Trophoblast cell (in vitro differentiated cells and primary cell): ENCODE data around the gene CACNA2D1.

Experiments used
- DNase-seq, 2 donors: peaks; one replicate each; pipeline ENCODE4 v3.0.0-alpha.2; 2016
- H2AFZ ChIP-seq: 2 replicates; pipeline ENCODE4 v1.6.1; 2013; ENCODE audit warnings: low read length, moderate library complexity, mild to moderate bottlenecking; ENCODE audit not compliant: insufficient read depth, poor library complexity
- H2AK5ac ChIP-seq: 2 replicates; pipeline ENCODE4 v1.6.1; 2013; ENCODE audit warnings: mild to moderate bottlenecking, low read length
- H2BK120ac ChIP-seq: 2 replicates; pipeline ENCODE4 v1.6.1; 2013; ENCODE audit warnings: low read length, mild to moderate bottlenecking, moderate library complexity; ENCODE audit not compliant: insufficient read depth, poor library complexity
- H2BK12ac ChIP-seq: 2 replicates; pipeline ENCODE4 v1.6.1; 2013; ENCODE audit warnings: mild to moderate bottlenecking, low read length, moderate library complexity
- H2BK5ac ChIP-seq: 2 replicates; pipeline ENCODE4 v1.6.1; 2013; ENCODE audit warnings: low read length, low read depth, moderate library complexity, mild to moderate bottlenecking; ENCODE audit not compliant: poor library complexity
- H3K14ac ChIP-seq: 2 replicates; pipeline ENCODE4 v1.6.1; 2013; ENCODE audit warnings: mild to moderate bottlenecking, low read length
- H3K18ac ChIP-seq: 2 replicates; pipeline ENCODE4 v1.6.1; 2013; ENCODE audit warnings: mild to moderate bottlenecking, low read length
- H3K23ac ChIP-seq: 2 replicates; pipeline ENCODE4 v1.6.1; 2013; ENCODE audit warnings: low read length
- H3K27ac ChIP-seq: 2 replicates; pipeline ENCODE4 v1.5.1; 2013; ENCODE audit warnings: low read depth, mild to moderate bottlenecking, inconsistent platforms, low read length, moderate library complexity
- H3K27me3 ChIP-seq: 2 replicates; pipeline ENCODE4 v1.6.1; 2013; ENCODE audit warnings: inconsistent platforms, mild to moderate bottlenecking, low read length, moderate library complexity; ENCODE audit not compliant: insufficient read depth
- H3K36me3 ChIP-seq, 2 experiments: 1 replicate in 1 of 2; 2 replicates in 1 of 2; pipeline ENCODE4 v1.6.1; 2013; ENCODE audit warnings: low read length in 2 of 2, mild to moderate bottlenecking in 2 of 2, moderate library complexity in 1 of 2; ENCODE audit not compliant: insufficient read depth in 2 of 2, control insufficient read depth in 1 of 2
- H3K4ac ChIP-seq: 2 replicates; pipeline ENCODE4 v1.6.1; 2013; ENCODE audit warnings: low read depth, mild to moderate bottlenecking, low read length, moderate library complexity
- H3K4me1 ChIP-seq, 2 experiments: 1 replicate in 1 of 2; 2 replicates in 1 of 2; pipeline ENCODE4 v1.6.1; 2013; ENCODE audit warnings: low read length in 2 of 2, mild to moderate bottlenecking in 2 of 2, moderate library complexity in 1 of 2; ENCODE audit not compliant: insufficient read depth in 2 of 2, control insufficient read depth in 1 of 2
- H3K4me2 ChIP-seq: 2 replicates; pipeline ENCODE4 v1.6.1; 2013; ENCODE audit warnings: inconsistent platforms, mild to moderate bottlenecking, low read length, moderate library complexity
- H3K4me3 ChIP-seq: 2 replicates; pipeline ENCODE4 v1.5.1; 2013; ENCODE audit warnings: mild to moderate bottlenecking, low read depth, low read length, inconsistent platforms
- H3K79me1 ChIP-seq: one replicate; pipeline ENCODE4 v1.6.1; 2013; ENCODE audit warnings: low read length
- H3K79me2 ChIP-seq: 2 replicates; pipeline ENCODE4 v1.6.1; 2013; ENCODE audit warnings: low read length, mild to moderate bottlenecking; ENCODE audit not compliant: control insufficient read depth, insufficient read depth, poor library complexity
- H3K9ac ChIP-seq: 2 replicates; pipeline ENCODE4 v1.6.1; 2013; ENCODE audit warnings: mild to moderate bottlenecking, low read length
- H3K9me3 ChIP-seq: 2 replicates; pipeline ENCODE4 v1.6.1; 2013; ENCODE audit warnings: low read depth, mild to moderate bottlenecking, control low read depth, inconsistent platforms, low read length; ENCODE audit not compliant: insufficient read depth
- H4K12ac ChIP-seq: 2 replicates; pipeline ENCODE4 v1.6.1; 2013; ENCODE audit warnings: low read depth, mild to moderate bottlenecking, low read length, moderate library complexity
- H4K8ac ChIP-seq: 2 replicates; pipeline ENCODE4 v1.6.1; 2013; ENCODE audit warnings: low read depth, mild to moderate bottlenecking, low read length, moderate library complexity
- H4K91ac ChIP-seq: one replicate; pipeline ENCODE4 v1.6.1; 2013; ENCODE audit warnings: low read depth, mild to moderate bottlenecking, low read length, moderate library complexity
- WGBS: extraction: QIAGEN DNeasy Blood & Tissue Kit; methylation state at CpG from one replicate; pipeline ENCODE4 v1.1.7; 2013; ENCODE audit warnings: missing lambda C conversion rate; ENCODE audit not compliant: insufficient read length, insufficient coverage; ENCODE audit errors: extremely low coverage; 5-methylcytosine and 5-hydroxymethylcytosine counted together

CACNA2D1 gene

GRCh38 chr7:82410461-82410860, 33.1 kb downstream of the CACNA2D1 start:
- Histone ChIP-seq H3K4me2 (no peak overlapping the region), H3K4me3 (no peak overlapping the region), H2AFZ (no peak overlapping the region), H2BK12ac (no peak overlapping the region), H3K27me3 (no peaks in the 10 kb centered on the region), H3K27ac (no peak overlapping the region), H3K9ac (no peak overlapping the region), H2BK5ac (no peak overlapping the region), H3K79me2 (no peaks in the 10 kb centered on the region), H3K79me1 (no peaks in the 10 kb centered on the region), H2AK5ac (no peak overlapping the region), H3K18ac (no peak overlapping the region), H4K8ac (no peak overlapping the region), H3K4ac (no peak overlapping the region), H3K9me3 (no peaks in the 10 kb centered on the region), H4K91ac (no peak overlapping the region), H4K12ac (no peak overlapping the region), H3K14ac (no peak overlapping the region), H3K36me3 (no peaks in the 10 kb centered on the region), H3K23ac (no peak overlapping the region), H2BK120ac (no peak overlapping the region), H3K4me1 (no peaks in the 10 kb centered on the region)
- WGBS = no CpG with 5 or more reads among the region's 10 CpGs
- DNase-seq = no peak

DNA sequence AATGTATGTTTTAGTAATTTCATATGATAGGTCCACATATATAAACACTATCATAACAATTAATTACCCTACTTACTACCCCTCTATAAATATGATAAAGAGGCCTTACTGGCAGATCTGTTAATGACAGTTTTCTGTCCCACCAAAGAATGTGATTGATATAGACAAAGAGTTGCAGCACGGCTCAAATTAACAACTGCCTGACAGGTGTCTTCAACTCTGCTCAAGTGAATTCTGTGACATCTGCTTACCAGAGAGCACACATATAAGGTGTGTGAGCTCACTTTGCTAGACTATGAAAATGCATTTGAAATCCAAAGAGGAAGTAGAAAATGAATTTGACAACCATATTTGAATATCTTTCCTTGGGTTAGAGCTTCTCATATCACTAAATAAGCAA, 36.6 kb downstream of the CACNA2D1 start:
- no peak overlapping the region for H2BK5ac ChIP-seq
- no peak overlapping the region for H2AFZ ChIP-seq
- H3K27me3 ChIP-seq = no peaks in the 10 kb centered on the region
- no peak overlapping the region for H3K14ac ChIP-seq
- no CpG with 5 or more reads among the region's 1 CpG for WGBS
- no peaks in the 10 kb centered on the region for H3K4me1 ChIP-seq
- no peak overlapping the region for H2BK12ac ChIP-seq
- H3K79me2 ChIP-seq = no peaks in the 10 kb centered on the region
- H4K12ac ChIP-seq = no peak overlapping the region
- H3K4ac ChIP-seq = no peak overlapping the region
- no peak overlapping the region for H3K27ac ChIP-seq
- H3K9ac ChIP-seq = no peak overlapping the region
- no peak overlapping the region for H3K4me3 ChIP-seq
- no peak overlapping the region for H4K8ac ChIP-seq
- no peak overlapping the region for H2BK120ac ChIP-seq
- H3K18ac ChIP-seq = no peak overlapping the region
- no peak overlapping the region for H4K91ac ChIP-seq
- H3K9me3 ChIP-seq = no peaks in the 10 kb centered on the region
- no peak overlapping the region for H2AK5ac ChIP-seq
- no peaks in the 10 kb centered on the region for H3K36me3 ChIP-seq
- no peak overlapping the region for H3K4me2 ChIP-seq
- no peak overlapping the region for H3K23ac ChIP-seq
- no peaks in the 10 kb centered on the region for H3K79me1 ChIP-seq
- DNase-seq = no peak

GRCh38 chr7:82405301-82405700, 38.3 kb downstream of the CACNA2D1 start:
- H2BK120ac ChIP-seq = no peak overlapping the region
- no peak overlapping the region for H4K12ac ChIP-seq
- no peak overlapping the region for H3K27ac ChIP-seq
- no peak overlapping the region for H2BK5ac ChIP-seq
- no peak overlapping the region for H2AK5ac ChIP-seq
- WGBS = no CpG with 5 or more reads among the region's 1 CpG
- H3K9me3 ChIP-seq = no peaks in the 10 kb centered on the region
- H3K9ac ChIP-seq = no peak overlapping the region
- H3K14ac ChIP-seq = no peak overlapping the region
- no peak overlapping the region for H2AFZ ChIP-seq
- H2BK12ac ChIP-seq = no peak overlapping the region
- H3K79me1 ChIP-seq = no peaks in the 10 kb centered on the region
- H3K4me3 ChIP-seq = no peak overlapping the region
- H3K4me1 ChIP-seq = no peaks in the 10 kb centered on the region
- no peaks in the 10 kb centered on the region for H3K36me3 ChIP-seq
- H3K18ac ChIP-seq = no peak overlapping the region
- no peak overlapping the region for H4K91ac ChIP-seq
- no peak for DNase-seq
- no peak overlapping the region for H4K8ac ChIP-seq
- H3K79me2 ChIP-seq = no peaks in the 10 kb centered on the region
- no peak overlapping the region for H3K4ac ChIP-seq
- H3K27me3 ChIP-seq = no peaks in the 10 kb centered on the region
- no peak overlapping the region for H3K4me2 ChIP-seq
- H3K23ac ChIP-seq = no peak overlapping the region

DNA sequence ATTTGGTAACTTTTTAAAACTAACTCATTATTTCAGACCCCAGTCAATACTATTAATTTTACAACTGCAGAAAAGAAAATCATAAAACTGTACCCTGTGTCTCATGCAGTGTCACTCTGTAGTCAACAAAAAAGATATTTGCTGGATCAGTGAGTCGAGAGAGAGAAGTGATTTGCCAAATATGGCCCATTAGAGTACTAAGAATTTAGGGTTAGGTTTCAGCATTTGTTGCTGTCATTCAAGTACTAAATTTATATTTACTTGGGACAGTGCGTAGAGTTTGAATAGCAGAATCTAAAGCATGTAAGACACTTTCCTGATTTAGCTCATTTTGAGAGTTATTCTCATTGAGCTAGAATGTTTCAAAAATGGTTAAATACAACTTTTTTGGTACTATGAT, 38.9 kb downstream of the CACNA2D1 start:
- no peak overlapping the region for H2AFZ ChIP-seq
- H4K12ac ChIP-seq = no peak overlapping the region
- no peak overlapping the region for H3K4me2 ChIP-seq
- no peak overlapping the region for H3K18ac ChIP-seq
- no peak overlapping the region for H4K8ac ChIP-seq
- no peak overlapping the region for H3K4me3 ChIP-seq
- H3K4me1 ChIP-seq = no peaks in the 10 kb centered on the region
- H3K9me3 ChIP-seq = no peaks in the 10 kb centered on the region
- no peak overlapping the region for H2BK12ac ChIP-seq
- H2BK120ac ChIP-seq = no peak overlapping the region
- no peak overlapping the region for H3K9ac ChIP-seq
- no peak overlapping the region for H3K14ac ChIP-seq
- no peak overlapping the region for H2BK5ac ChIP-seq
- no peaks in the 10 kb centered on the region for H3K36me3 ChIP-seq
- no peaks in the 10 kb centered on the region for H3K79me2 ChIP-seq
- H4K91ac ChIP-seq = no peak overlapping the region
- no peak overlapping the region for H3K4ac ChIP-seq
- no peaks in the 10 kb centered on the region for H3K27me3 ChIP-seq
- no peak overlapping the region for H3K27ac ChIP-seq
- H2AK5ac ChIP-seq = no peak overlapping the region
- no peak overlapping the region for H3K23ac ChIP-seq
- no peak for DNase-seq
- H3K79me1 ChIP-seq = no peaks in the 10 kb centered on the region
- no CpG with 5 or more reads among the region's 2 CpGs for WGBS
